Body of pancreas (tissue), 4 donors: ENCODE data around the gene DLGAP1. TPM values are rescaled to one million over a fixed set of nuclear protein-coding genes. Genes with fewer than 3 reads are reported as not detected.

Experiments
- ATAC-seq: fragments of 150-250 bp; one replicate; pipeline ENCODE4 v1.9.1; 2016
- DNase-seq, 4 donors: peaks; one replicate each; pipeline ENCODE4 v3.0.0-alpha.2; 2019
- H3K27ac ChIP-seq, 4 donors: fragments of 200-600 bp; sonication (generic); 1 replicate in 3 of 4; 2 replicates in 1 of 4; pipeline versions ENCODE4 v1.5.1 to v1.6.1; 2016 to 2019; ENCODE audit warnings: mild to moderate bottlenecking in 1 of 4, mixed read lengths in 1 of 4, moderate library complexity in 1 of 4
- H3K27me3 ChIP-seq, 2 donors: fragments of 200-600 bp; sonication (generic); one replicate each; pipeline ENCODE4 v1.6.0; 2016; ENCODE audit warnings: mild to moderate bottlenecking in 1 of 2
- H3K36me3 ChIP-seq, 2 donors: fragments of 200-600 bp; sonication (generic); replicated peaks in 1 of 2; 2 replicates each; pipeline ENCODE4 v1.5.1; 2016; ENCODE audit warnings: low read depth in 2 of 2; ENCODE audit not compliant: insufficient read depth in 1 of 2
- H3K4me1 ChIP-seq: fragments of 200-600 bp; sonication (generic); one replicate; pipeline ENCODE4 v1.6.0; 2016
- H3K4me3 ChIP-seq, 2 donors: fragments of 200-600 bp; sonication (generic); 1 replicate in 1 of 2; 2 replicates in 1 of 2; pipeline ENCODE4 v1.5.1; 2016 to 2019
- H3K9me3 ChIP-seq, 3 donors: fragments of 200-600 bp; sonication (generic); 1 replicate in 2 of 3; 2 replicates in 1 of 3; pipeline ENCODE4 v1.5.1; 2016
- POLR2A ChIP-seq, 3 donors: fragments of 450-650 bp; IDR thresholded peaks; one replicate each; pipeline ENCODE4 v1.6.1; 2016; ENCODE audit warnings: antibody characterized with exemption in 3 of 3, mild to moderate bottlenecking in 2 of 3
- WGBS, 2 donors: methylation state at CpG; one replicate each; pipeline ENCODE4 v1.1.5; 2017; 5-methylcytosine and 5-hydroxymethylcytosine counted together
- intact Hi-C: fragments of 100-400 bp; cut with DNase I; formaldehyde crosslinking; loops from one replicate; pipeline ENCODE4 v1.15.1; 2023
- total RNA-seq, 2 donors: library from RNA; depleted of rRNA; stranded (reverse); fragments of >200 nt; gene quantifications; one replicate each; pipeline ENCODE4 v1.1.0, GENCODE V29; 2016
- TF ChIP-seq, protein P1 (sequence below), 7 experiments: fragments of 450-650 bp in 4 of 7; fragments of 200-600 bp in 3 of 7; sonication (generic) in 3 of 7; IDR thresholded peaks; one replicate each; pipeline ENCODE4 v1.5.1; 2016 to 2019; ENCODE audit warnings: antibody characterized with exemption in 7 of 7

The DLGAP1 gene
- total RNA-seq, 2 donors from 2014 or later, result 0.52 to 7.9 TPM

DNA sequence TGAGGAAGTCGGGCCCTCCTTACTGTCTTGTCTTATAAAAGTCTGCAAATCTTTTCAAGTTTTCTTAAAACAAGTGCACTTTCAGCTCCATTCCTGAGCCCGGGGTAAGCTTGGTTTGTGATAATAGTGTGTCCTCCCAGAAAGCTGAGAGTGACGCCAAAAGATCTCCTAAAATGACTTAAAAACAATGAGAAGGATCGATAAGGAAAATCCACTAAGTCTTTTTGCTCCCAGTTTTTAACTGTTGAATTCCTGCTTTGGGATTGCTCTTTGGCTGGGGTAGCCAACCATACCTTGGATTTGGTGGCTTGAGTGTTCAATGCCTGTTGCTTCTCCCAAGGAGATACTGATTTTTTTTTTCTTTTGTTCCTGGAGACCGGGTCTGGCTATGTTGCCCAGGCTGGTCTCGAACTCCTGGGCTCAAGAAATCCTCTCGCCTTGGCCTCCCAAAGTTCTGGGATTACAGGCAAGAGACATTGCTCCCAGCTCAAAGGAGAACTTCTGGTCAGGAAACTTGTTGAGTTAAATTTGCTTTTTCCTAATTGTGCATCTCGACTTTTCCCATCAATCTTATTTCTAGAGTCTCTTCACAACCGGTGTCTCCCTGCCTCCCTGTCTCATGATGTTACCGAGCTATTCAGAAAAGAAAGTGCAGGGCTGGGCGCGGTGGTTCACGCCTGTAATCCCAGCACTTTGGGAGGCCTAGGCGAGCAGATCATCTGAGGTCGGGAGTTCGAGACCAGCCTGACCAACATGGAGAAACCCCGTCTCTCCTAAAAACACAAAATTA lies 1002.2 kb downstream of the DLGAP1 start:
- WGBS, 2 donors, result 57 to 62% methylated on average over 17 of the region's 17 CpGs

DNA sequence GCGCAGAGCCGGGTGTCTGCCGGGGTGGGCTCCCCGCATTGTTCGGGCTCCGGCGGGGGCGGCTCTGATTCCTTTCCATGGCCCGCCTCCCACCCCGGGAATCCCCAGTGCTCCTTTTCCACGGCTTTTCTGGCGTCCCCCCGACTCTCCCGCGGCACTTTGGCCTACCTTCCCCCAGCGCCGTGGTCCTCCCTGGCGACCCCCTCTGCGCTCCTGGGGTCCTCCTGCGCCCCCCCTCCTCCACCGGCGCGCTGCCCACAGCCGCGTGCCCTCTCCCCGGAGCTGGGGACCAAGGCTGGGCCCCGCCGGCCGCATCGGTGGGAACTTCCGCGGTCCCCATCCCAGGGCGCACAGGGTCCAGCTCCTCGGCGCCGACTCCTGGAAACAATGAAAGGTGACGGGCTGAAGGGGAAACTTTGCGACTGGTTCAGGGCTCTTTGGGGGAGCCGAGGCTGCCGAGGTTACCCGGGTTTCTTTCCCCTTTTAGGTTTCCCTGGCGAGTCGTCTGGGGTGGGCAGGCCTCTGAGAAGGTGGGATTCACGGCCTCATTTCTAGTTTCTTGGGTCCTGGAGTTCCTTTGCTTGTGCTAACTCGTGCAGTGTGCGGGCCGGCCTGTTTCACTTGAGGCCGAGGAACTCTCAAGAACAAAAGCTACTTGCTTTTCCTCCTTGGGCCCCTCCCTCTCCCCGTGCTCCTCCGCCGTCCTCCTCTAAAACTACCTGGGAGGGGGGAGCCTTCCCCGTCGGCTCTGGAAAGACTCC lies 1002.9 kb downstream of the DLGAP1 start:
- no peak for ATAC-seq
- Histone ChIP-seq H3K9me3 (no peaks in the 10 kb centered on the region), H3K36me3 (no peaks in the 10 kb centered on the region), H3K4me3 (peak overlapping the region; percentile 37 to 56), H3K27me3 (no peaks in the 10 kb centered on the region), H3K4me1 (peaks cover 51% of the 10 kb centered on the region), H3K27ac (peak overlapping the region; percentile 95 to 99 (median 98))
- 1 to 2% methylated on average over 15 to 53 of the region's 53 CpGs for WGBS, 2 donors
- TF ChIP-seq POLR2A (IDR thresholded peaks at IDR 0.05), result peak in 1 of 3 donors; percentile 46
- TF ChIP-seq, protein P1, sequence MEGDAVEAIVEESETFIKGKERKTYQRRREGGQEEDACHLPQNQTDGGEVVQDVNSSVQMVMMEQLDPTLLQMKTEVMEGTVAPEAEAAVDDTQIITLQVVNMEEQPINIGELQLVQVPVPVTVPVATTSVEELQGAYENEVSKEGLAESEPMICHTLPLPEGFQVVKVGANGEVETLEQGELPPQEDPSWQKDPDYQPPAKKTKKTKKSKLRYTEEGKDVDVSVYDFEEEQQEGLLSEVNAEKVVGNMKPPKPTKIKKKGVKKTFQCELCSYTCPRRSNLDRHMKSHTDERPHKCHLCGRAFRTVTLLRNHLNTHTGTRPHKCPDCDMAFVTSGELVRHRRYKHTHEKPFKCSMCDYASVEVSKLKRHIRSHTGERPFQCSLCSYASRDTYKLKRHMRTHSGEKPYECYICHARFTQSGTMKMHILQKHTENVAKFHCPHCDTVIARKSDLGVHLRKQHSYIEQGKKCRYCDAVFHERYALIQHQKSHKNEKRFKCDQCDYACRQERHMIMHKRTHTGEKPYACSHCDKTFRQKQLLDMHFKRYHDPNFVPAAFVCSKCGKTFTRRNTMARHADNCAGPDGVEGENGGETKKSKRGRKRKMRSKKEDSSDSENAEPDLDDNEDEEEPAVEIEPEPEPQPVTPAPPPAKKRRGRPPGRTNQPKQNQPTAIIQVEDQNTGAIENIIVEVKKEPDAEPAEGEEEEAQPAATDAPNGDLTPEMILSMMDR (IDR thresholded peaks at IDR 0.05), result no peak
- intact Hi-C loops, result loop anchor here (5.0 to 10.0 kb wide), 2 partner anchors 170 to 213 kb away; no protein-coding TSS in a partner anchor
- DNase-seq, result peak; percentile 47 to 62 (median 51)

More for the DNA sequence above, 1002.2 kb downstream of the DLGAP1 start:
- peaks cover 50% of the 10 kb centered on the region for H3K4me1 ChIP-seq
- H3K27me3 ChIP-seq, result no peaks in the 10 kb centered on the region
- H3K36me3 ChIP-seq, result no peaks in the 10 kb centered on the region
- DNase-seq, result no peak
- no peak for ATAC-seq
- no peaks in the 10 kb centered on the region for H3K9me3 ChIP-seq
- no peak for TF ChIP-seq POLR2A (IDR thresholded peaks at IDR 0.05)
- intact Hi-C loops, result loop anchor here (5.0 to 10.0 kb wide), 2 partner anchors 171 to 212 kb away; no protein-coding TSS in a partner anchor
- peak overlapping the region; percentile 95 to 99 (median 98) for H3K27ac ChIP-seq
- peak overlapping the region in 1 of 2 donors; percentile 56 for H3K4me3 ChIP-seq

DNA sequence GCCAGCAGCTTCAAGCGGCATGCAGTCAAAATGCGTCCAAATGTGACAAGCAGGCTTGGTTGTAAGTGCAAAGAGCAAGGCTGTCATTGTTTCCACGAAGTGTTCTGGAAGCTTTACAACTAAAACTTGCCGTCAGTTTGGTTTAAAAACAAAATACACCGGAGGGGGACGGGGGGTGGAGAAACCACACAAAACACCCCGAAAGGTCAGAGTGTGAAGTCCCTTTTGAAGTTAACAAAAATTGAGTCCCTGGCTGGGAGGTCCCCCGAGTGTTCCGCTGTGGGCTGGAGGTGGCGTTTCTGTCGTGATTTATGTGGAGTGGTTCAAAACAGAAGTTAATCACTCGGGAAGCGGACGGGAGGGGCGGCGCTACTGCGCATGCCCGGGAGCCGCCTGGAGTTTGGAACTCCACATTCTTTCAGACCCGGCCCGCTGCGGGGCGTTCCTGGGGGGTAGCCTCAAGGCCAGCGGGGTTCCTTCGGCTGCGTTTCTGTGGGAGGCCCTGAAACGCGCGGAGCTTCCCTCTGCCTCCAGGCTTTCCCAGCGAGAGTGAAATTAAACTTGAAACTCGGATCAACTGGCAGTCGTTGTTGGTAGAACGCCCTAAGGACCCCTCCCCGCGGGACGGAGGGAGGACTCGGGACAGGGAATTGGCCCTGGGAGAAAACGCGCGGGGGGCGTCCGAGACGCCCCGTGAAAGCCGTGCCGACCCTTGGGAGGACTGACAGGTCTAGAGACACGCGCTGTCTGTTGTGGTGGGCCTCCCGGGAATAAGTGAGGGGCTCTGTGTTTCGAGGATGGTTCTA lies 1003.7 kb downstream of the DLGAP1 start:
- DNase-seq, result peak; percentile 92 to 95 (median 94)
- peak; percentile 28 for ATAC-seq
- Histone ChIP-seq H3K4me1 (peaks cover 51% of the 10 kb centered on the region), H3K27ac (peak overlapping the region; percentile 95 to 99 (median 98)), H3K4me3 (peak overlapping the region; percentile 37 to 56), H3K27me3 (no peaks in the 10 kb centered on the region), H3K36me3 (no peaks in the 10 kb centered on the region), H3K9me3 (no peaks in the 10 kb centered on the region)
- 0 to 1% methylated on average over 18 to 45 of the region's 50 CpGs for WGBS, 2 donors
- peak; percentile 72 to 93 (median 91) for TF ChIP-seq POLR2A (IDR thresholded peaks at IDR 0.05)
- TF ChIP-seq, protein P1 (IDR thresholded peaks at IDR 0.05), result no peak
- intact Hi-C loops, result loop anchor here (5.0 to 10.0 kb wide), 2 partner anchors 169 to 213 kb away; no protein-coding TSS in a partner anchor

DNA sequence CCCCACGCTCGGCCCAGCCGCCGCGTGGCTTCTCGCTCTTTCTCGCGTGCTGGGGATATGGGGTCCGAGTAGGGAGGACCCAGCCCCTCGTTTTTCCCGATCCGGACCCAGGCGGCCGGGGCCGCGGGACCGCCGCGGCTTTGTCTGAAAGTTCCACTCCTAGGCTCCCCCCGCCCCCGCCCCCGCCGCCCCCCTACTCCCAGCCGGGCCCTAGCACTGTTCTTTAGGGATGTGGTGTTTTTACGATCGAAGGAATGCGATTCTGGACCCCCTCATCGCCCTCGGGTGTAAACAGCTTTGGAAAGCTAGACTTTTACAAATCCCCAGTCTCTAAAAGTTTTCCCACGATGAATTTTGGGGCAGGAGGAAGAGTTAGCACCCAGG lies 1004.3 kb downstream of the DLGAP1 start:
- Histone ChIP-seq H3K27ac (peak overlapping the region; percentile 95 to 99 (median 98)), H3K27me3 (no peaks in the 10 kb centered on the region), H3K4me1 (peaks cover 49% of the 10 kb centered on the region), H3K9me3 (no peaks in the 10 kb centered on the region), H3K36me3 (no peaks in the 10 kb centered on the region), H3K4me3 (peak overlapping the region; percentile 37 to 56)
- ATAC-seq (no peak), DNase-seq (no peak)
- 0 to 1% methylated on average over 6 to 27 of the region's 30 CpGs for WGBS, 2 donors
- intact Hi-C loops, result loop anchor here (5.0 to 10.0 kb wide), 2 partner anchors 168 to 214 kb away; no protein-coding TSS in a partner anchor
- TF ChIP-seq, protein P1 (IDR thresholded peaks at IDR 0.05), result no peak
- TF ChIP-seq POLR2A (IDR thresholded peaks at IDR 0.05), result no peak
